ENCODE results near the gene EPG5.

EPG5 gene

GRCh38 chr18:45916302-45916701 is 50.8 kb downstream of the EPG5 start:
- no peak for DNase-seq

GRCh38 chr18:45913276-45913675 is 53.9 kb downstream of the EPG5 start:
- no peak for DNase-seq

- DNase-seq: no peak
These were observed 56.6 kb downstream of the EPG5 start for GRCh38 chr18:45910405-45911023.

GRCh38 chr18:45901654-45902210 is 65.4 kb downstream of the EPG5 start:
- DNase-seq: no peak

- no peak for DNase-seq
These were observed 66.5 kb downstream of the EPG5 start for GRCh38 chr18:45900623-45901022.

GRCh38 chr18:45896991-45897390 is 70.1 kb downstream of the EPG5 start:
- DNase-seq: no peak

- no peak for DNase-seq
These were observed 70.7 kb downstream of the EPG5 start for GRCh38 chr18:45896452-45896851.

- no peak for DNase-seq
These were observed 71.8 kb downstream of the EPG5 start for GRCh38 chr18:45895339-45895738.

GRCh38 chr18:45894818-45895217 is 72.3 kb downstream of the EPG5 start:
- no peak for DNase-seq

GRCh38 chr18:45891806-45892205 is 75.3 kb downstream of the EPG5 start:
- no peak for DNase-seq

- no peak for DNase-seq
These were observed 76.5 kb downstream of the EPG5 start for GRCh38 chr18:45890606-45891005.

GRCh38 chr18:45889419-45890064 is 77.6 kb downstream of the EPG5 start:
- no peak for DNase-seq

GRCh38 chr18:45887585-45887984 is 79.5 kb downstream of the EPG5 start:
- DNase-seq: no peak

- no peak for DNase-seq
These were observed 86.1 kb downstream of the EPG5 start for GRCh38 chr18:45880876-45881558.

GRCh38 chr18:45879681-45880655 is 87.2 kb downstream of the EPG5 start:
- DNase-seq: peak; percentile 50

GRCh38 chr18:45877403-45877802 is 89.7 kb downstream of the EPG5 start:
- no peak for DNase-seq

GRCh38 chr18:45876161-45876560 is 91.0 kb downstream of the EPG5 start:
- DNase-seq: no peak

- no peak for DNase-seq
These were observed 92.5 kb downstream of the EPG5 start for GRCh38 chr18:45874491-45875184.

- DNase-seq: no peak
These were observed 95.6 kb downstream of the EPG5 start for GRCh38 chr18:45871431-45872084.

GRCh38 chr18:45870419-45870818 is 96.7 kb downstream of the EPG5 start:
- DNase-seq: no peak

- no peak for DNase-seq
These were observed 101.7 kb downstream of the EPG5 start for GRCh38 chr18:45865466-45865865.

GRCh38 chr18:45864081-45864480 is 103.0 kb downstream of the EPG5 start:
- DNase-seq: no peak

Data from GDM1 (cell line).